ENCODE measurements around the gene CTTN. TPM values are rescaled to one million over a fixed set of nuclear protein-coding genes. Genes with fewer than 3 reads are reported as not detected.

CTTN gene
- total RNA-seq, 1 experiment from 2014 or later, result 224 TPM

DNA sequence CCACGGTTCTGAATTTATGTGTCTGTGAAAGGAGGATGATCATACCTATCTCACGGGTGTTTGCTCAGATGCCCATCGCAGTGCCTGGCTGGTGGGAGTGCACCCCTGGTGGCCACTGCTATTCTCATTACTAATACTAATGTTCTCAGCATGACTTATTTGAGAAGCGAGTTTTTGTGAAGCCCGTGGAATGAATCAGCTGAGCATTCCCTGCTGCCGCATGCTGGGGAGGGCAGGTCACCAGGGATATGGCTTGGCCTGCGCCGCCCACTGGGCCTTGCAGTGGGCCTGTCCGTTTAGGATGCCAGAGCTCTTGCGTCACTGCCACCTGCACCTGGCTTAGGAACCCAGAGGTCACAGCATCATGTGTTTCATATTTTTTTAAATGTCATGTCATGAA lies 16.9 kb downstream of the CTTN start:
- Mint-ChIP-seq H3K9me3 (no peaks in the 10 kb centered on the region), H3K4me3 (no peak overlapping the region), H3K4me1 (no peaks in the 10 kb centered on the region), H3K27ac (peak overlapping the region in 2 of 3 experiments; percentile 12 to 13; a peak in 1 of 7 replicates), H3K36me3 (ENCODE audit: insufficient read depth in 1 of 3, low read depth in 3 of 3) (peaks cover 59 to 93% (median 92%) of the 10 kb centered on the region in 3 experiments), H3K27me3 (ENCODE audit: low read depth) (no peaks in the 10 kb centered on the region)
- peak; percentile 40 for TF ChIP-seq CTCF (conservative IDR thresholded peaks at IDR 0.05)
- H2BK20ac ChIP-seq (ENCODE audit: low read depth, low read length, poor library complexity, severe bottlenecking), result no peak overlapping the region
- no peak overlapping the region for H3K4me2 ChIP-seq (ENCODE audit: insufficient read depth, insufficient read length, low read length)
- no peak overlapping the region for H2BK12ac ChIP-seq (ENCODE audit: insufficient read length, low read depth, low read length)
- no peak overlapping the region for H3K14ac ChIP-seq (ENCODE audit: insufficient read depth, low read length)
- H3K23me2 ChIP-seq (ENCODE audit: insufficient read length, low read depth, low read length, poor library complexity, severe bottlenecking), result no peaks in the 10 kb centered on the region
- H4K91ac ChIP-seq (ENCODE audit: insufficient read length, low read depth, low read length), result no peak overlapping the region
- no peak overlapping the region for H2BK120ac ChIP-seq (ENCODE audit: low read depth, low read length, poor library complexity, severe bottlenecking)
- no CpG with 5 or more reads among the region's 10 CpGs for WGBS (ENCODE audit: extremely low coverage, insufficient read length, low lambda C conversion rate)
- H3K9me3 ChIP-seq (ENCODE audit: control insufficient read depth, low read depth, low read length), result no peaks in the 10 kb centered on the region
- no peak overlapping the region for H2BK15ac ChIP-seq (ENCODE audit: low read depth, low read length)
- no peak overlapping the region for H2BK5ac ChIP-seq (ENCODE audit: insufficient read length, low read length)
- no peak overlapping the region for H3K23ac ChIP-seq (ENCODE audit: insufficient read length, low read depth, low read length)
- no peaks in the 10 kb centered on the region for H4K20me1 ChIP-seq (ENCODE audit: control insufficient read depth, insufficient read depth, insufficient read length)
- H3K27ac ChIP-seq (ENCODE audit: insufficient read length, low read depth, low read length), result no peak overlapping the region
- no peak overlapping the region for H3K18ac ChIP-seq (ENCODE audit: insufficient read length, low read depth, low read length)
- no peaks in the 10 kb centered on the region for H3K4me1 ChIP-seq (ENCODE audit: insufficient read depth, low read length)
- H3K56ac ChIP-seq (ENCODE audit: insufficient read length, low read depth, low read length), result no peak overlapping the region
- no peak overlapping the region for H2AFZ ChIP-seq (ENCODE audit: low read length)
- peaks cover 4% of the 10 kb centered on the region for H3K79me1 ChIP-seq (ENCODE audit: insufficient read depth, low read depth, low read length, poor library complexity, severe bottlenecking)
- no peak overlapping the region for H3K9ac ChIP-seq (ENCODE audit: extremely low read depth, insufficient read length, low read length)
- H3K27me3 ChIP-seq (ENCODE audit: insufficient read depth, low read length), result no peaks in the 10 kb centered on the region
- DNase-seq, result no peak
- no peak overlapping the region for H3T11ph ChIP-seq (ENCODE audit: low read length)
- no peaks in the 10 kb centered on the region for H3K79me2 ChIP-seq (ENCODE audit: insufficient read depth, low read length)
- H4K5ac ChIP-seq (ENCODE audit: insufficient read length, low read depth, low read length), result no peak overlapping the region
- H2AK5ac ChIP-seq (ENCODE audit: insufficient read length, low read length), result no peak overlapping the region
- H3K4ac ChIP-seq (ENCODE audit: low read depth, low read length), result no peak overlapping the region
- H4K8ac ChIP-seq (replicated peaks; ENCODE audit: insufficient read length, low read depth, low read length), result no peak overlapping the region

Measured in H9 (cell line).